Kidney capillary endothelial cell (primary cell): ENCODE results near the gene CELSR1.

Experiments
- DNase-seq: peaks from one replicate; pipeline ENCODE4 v3.0.0-alpha.2; 2018; ENCODE audit warnings: low spot score

Gene CELSR1

GRCh38 chr22:46362203-46362933 lies 175.1 kb downstream of the CELSR1 start:
- DNase-seq: no peak

GRCh38 chr22:46361826-46362202 lies 175.6 kb downstream of the CELSR1 start:
- DNase-seq: no peak

GRCh38 chr22:46360891-46361290 lies 176.5 kb downstream of the CELSR1 start:
- no peak for DNase-seq

GRCh38 chr22:46360097-46360496 lies 177.3 kb downstream of the CELSR1 start:
- no peak for DNase-seq

- DNase-seq: no peak
These were observed 178.1 kb downstream of the CELSR1 start for GRCh38 chr22:46359362-46359761.

- no peak for DNase-seq
These were observed 178.7 kb downstream of the CELSR1 start for GRCh38 chr22:46358766-46359165.

GRCh38 chr22:46357711-46358520 lies 179.5 kb downstream of the CELSR1 start:
- no peak for DNase-seq

- no peak for DNase-seq
These were observed 180.6 kb downstream of the CELSR1 start for GRCh38 chr22:46356496-46357480.

GRCh38 chr22:46355996-46356471 lies 181.4 kb downstream of the CELSR1 start:
- DNase-seq: no peak

- peak; percentile 40 for DNase-seq
These were observed 181.9 kb downstream of the CELSR1 start for GRCh38 chr22:46355369-46355995.

- no peak for DNase-seq
These were observed 182.5 kb downstream of the CELSR1 start for GRCh38 chr22:46354993-46355305.

- no peak for DNase-seq
These were observed 183.0 kb downstream of the CELSR1 start for GRCh38 chr22:46354176-46354992.

- no peak for DNase-seq
These were observed 183.8 kb downstream of the CELSR1 start for GRCh38 chr22:46353483-46354105.

- no peak for DNase-seq
These were observed 184.6 kb downstream of the CELSR1 start for GRCh38 chr22:46352691-46353386.

GRCh38 chr22:46352276-46352675 lies 185.1 kb downstream of the CELSR1 start:
- no peak for DNase-seq

GRCh38 chr22:46351767-46352166 lies 185.7 kb downstream of the CELSR1 start:
- no peak for DNase-seq

GRCh38 chr22:46351131-46351735 lies 186.2 kb downstream of the CELSR1 start:
- DNase-seq: no peak

- no peak for DNase-seq
These were observed 186.8 kb downstream of the CELSR1 start for GRCh38 chr22:46350646-46351045.

GRCh38 chr22:46350121-46350520 lies 187.3 kb downstream of the CELSR1 start:
- DNase-seq: no peak
